ENCODE measurements around the gene DNAJC28. TPM values are rescaled to one million over a fixed set of nuclear protein-coding genes. Genes with fewer than 3 reads are reported as not detected.
A peak's percentile ranks its signal among the peaks of the same experiment; 100 is the strongest.

DNAJC28 gene
- 2.4 and 3.1 TPM in 2 replicates for total RNA-seq

GRCh38 chr21:33491373-33492102 is at the start of gene DNAJC28:
DNAJC28 (minus strand) TSS chr21:33491716; CDS start chr21:33489393, 2,323 bp downstream.
- Histone ChIP-seq H3K36me3 (ENCODE audit: control insufficient read depth, insufficient read depth, low read length) (no peaks in the 10 kb centered on the region), H3K27me3 (ENCODE audit: control insufficient read depth, insufficient read depth, low read length) (no peaks in the 10 kb centered on the region), H3K4me3 (ENCODE audit: low read depth, low read length) (peak within 1 kb of the TSS; percentile 78)
- TF ChIP-seq CTCF (IDR thresholded peaks at IDR 0.05; ENCODE audit: insufficient read depth, low read length, poor library complexity, severe bottlenecking), result no peak
- peak; percentile 45 for DNase-seq (ENCODE audit: low read depth)

GRCh38 chr21:33541105-33541711 is 49.7 kb upstream of the DNAJC28 start:
- H3K36me3 ChIP-seq (ENCODE audit: control insufficient read depth, insufficient read depth, low read length), result peaks cover 1% of the 10 kb centered on the region
- peak overlapping the region; percentile 95 for H3K4me3 ChIP-seq (ENCODE audit: low read depth, low read length)
- TF ChIP-seq CTCF (IDR thresholded peaks at IDR 0.05; ENCODE audit: insufficient read depth, low read length, poor library complexity, severe bottlenecking), result no peak
- no peaks in the 10 kb centered on the region for H3K27me3 ChIP-seq (ENCODE audit: control insufficient read depth, insufficient read depth, low read length)
- DNase-seq (ENCODE audit: low read depth), result no peak

- no peak for DNase-seq (ENCODE audit: low read depth)
- Histone ChIP-seq H3K36me3 (ENCODE audit: control insufficient read depth, insufficient read depth, low read length) (peaks cover 1% of the 10 kb centered on the region), H3K27me3 (ENCODE audit: control insufficient read depth, insufficient read depth, low read length) (no peaks in the 10 kb centered on the region), H3K4me3 (ENCODE audit: low read depth, low read length) (peak overlapping the region; percentile 95)
- no peak for TF ChIP-seq CTCF (IDR thresholded peaks at IDR 0.05; ENCODE audit: insufficient read depth, low read length, poor library complexity, severe bottlenecking)
Observed at GRCh38 chr21:33540711-33541104, 49.2 kb upstream of the DNAJC28 start.

GRCh38 chr21:33539616-33540015 is 48.1 kb upstream of the DNAJC28 start:
- H3K36me3 ChIP-seq (ENCODE audit: control insufficient read depth, insufficient read depth, low read length), result peaks cover 1% of the 10 kb centered on the region
- no peak overlapping the region for H3K4me3 ChIP-seq (ENCODE audit: low read depth, low read length)
- no peak for TF ChIP-seq CTCF (IDR thresholded peaks at IDR 0.05; ENCODE audit: insufficient read depth, low read length, poor library complexity, severe bottlenecking)
- DNase-seq (ENCODE audit: low read depth), result no peak
- H3K27me3 ChIP-seq (ENCODE audit: control insufficient read depth, insufficient read depth, low read length), result no peaks in the 10 kb centered on the region

- no peak for DNase-seq (ENCODE audit: low read depth)
- no peak overlapping the region for H3K4me3 ChIP-seq (ENCODE audit: low read depth, low read length)
- TF ChIP-seq CTCF (IDR thresholded peaks at IDR 0.05; ENCODE audit: insufficient read depth, low read length, poor library complexity, severe bottlenecking), result no peak
Observed at GRCh38 chr21:33537212-33537611, 45.7 kb upstream of the DNAJC28 start.

More at GRCh38 chr21:33537212-33537611, 45.7 kb upstream of the DNAJC28 start:
- H3K36me3 ChIP-seq (ENCODE audit: control insufficient read depth, insufficient read depth, low read length), result peaks cover 1% of the 10 kb centered on the region
- H3K27me3 ChIP-seq (ENCODE audit: control insufficient read depth, insufficient read depth, low read length), result no peaks in the 10 kb centered on the region

Data from kidney epithelial cell (primary cell).